Spleen (tissue), 11 donors: ENCODE measurements around the gene RIT1. TPM values are rescaled to one million over a fixed set of nuclear protein-coding genes. Genes with fewer than 3 reads are reported as not detected.

ENCODE experiments used
- DNase-seq: peaks from one replicate; pipeline ENCODE4 v3.0.0-alpha.2; 2020
- H3K27ac ChIP-seq, 8 donors: fragments of 200-600 bp; sonication (generic) in 7 of 8; 1 replicate in 4 of 8; 2 replicates in 4 of 8; pipeline versions ENCODE4 v1.5.0 to v1.8.0; 2016 to 2021; ENCODE audit warnings: inconsistent platforms in 4 of 8, mild to moderate bottlenecking in 4 of 8, moderate library complexity in 1 of 8
- H3K27me3 ChIP-seq, 7 donors: fragments of 200-600 bp; sonication (generic) in 6 of 7; replicated peaks in 1 of 7; 1 replicate in 4 of 7; 2 replicates in 3 of 7; pipeline versions ENCODE4 v1.5.0 to v1.8.0; 2016 to 2021; ENCODE audit warnings: inconsistent platforms in 3 of 7, mild to moderate bottlenecking in 1 of 7
- H3K36me3 ChIP-seq, 6 donors: fragments of 200-600 bp; sonication (generic) in 5 of 6; 1 replicate in 4 of 6; 2 replicates in 2 of 6; pipeline versions ENCODE4 v1.5.0 to v1.8.0; 2016 to 2021; ENCODE audit warnings: inconsistent platforms in 2 of 6
- H3K4me1 ChIP-seq, 6 donors: fragments of 200-600 bp; sonication (generic) in 5 of 6; 1 replicate in 3 of 6; 2 replicates in 3 of 6; pipeline versions ENCODE4 v1.5.0 to v1.8.0; 2016 to 2021; ENCODE audit warnings: inconsistent platforms in 3 of 6
- H3K4me3 ChIP-seq, 8 donors: fragments of 200-600 bp; sonication (generic) in 7 of 8; 1 replicate in 4 of 8; 2 replicates in 4 of 8; pipeline versions ENCODE4 v1.5.0 to v1.8.0; 2016 to 2021; ENCODE audit warnings: inconsistent platforms in 4 of 8, mild to moderate bottlenecking in 4 of 8, moderate library complexity in 2 of 8
- H3K9me3 ChIP-seq, 8 donors: fragments of 200-600 bp; sonication (generic) in 7 of 8; 1 replicate in 4 of 8; 2 replicates in 4 of 8; pipeline versions ENCODE4 v1.5.0 to v1.8.0; 2016 to 2021; ENCODE audit warnings: inconsistent platforms in 4 of 8
- CTCF ChIP-seq, 11 experiments: fragments of 200-600 bp in 7 of 11; fragments of 450-650 bp in 4 of 11; sonication (generic) in 4 of 11; IDR thresholded peaks in 8 of 11; conservative IDR thresholded peaks in 3 of 11; 1 replicate in 7 of 11; 2 replicates in 4 of 11; pipeline versions ENCODE4 v1.4.0 to v1.8.0; 2016 to 2021; ENCODE audit warnings: antibody characterized with exemption in 11 of 11, inconsistent platforms in 4 of 11, mild to moderate bottlenecking in 1 of 11
- POLR2A ChIP-seq, 3 donors: fragments of 450-650 bp; IDR thresholded peaks; one replicate each; pipeline ENCODE4 v1.5.1; 2017; ENCODE audit warnings: antibody characterized with exemption in 3 of 3, mild to moderate bottlenecking in 1 of 3
- POLR2AphosphoS5 ChIP-seq, 3 donors: sonication (generic); formaldehyde crosslinking; IDR thresholded peaks; one replicate each; pipeline ENCODE4 v1.5.1; 2017; ENCODE audit warnings: antibody characterized with exemption in 3 of 3
- WGBS, 5 donors: extraction: QIAGEN DNeasy Blood & Tissue Kit in 3 of 5; methylation state at CpG; one replicate each; pipeline versions ENCODE4 v1.1.5 to v1.1.7; 2013 to 2018; 5-methylcytosine and 5-hydroxymethylcytosine counted together
- intact Hi-C: fragments of 100-400 bp; cut with DNase I; formaldehyde crosslinking; loops from one replicate; pipeline ENCODE4 v1.15.0; 2023; ENCODE audit warnings: low total_unique reads
- polyA plus RNA-seq, 3 donors: library from polyadenylated mRNA; stranded (reverse); fragments of 200-250 nt; gene quantifications; one replicate each; pipeline ENCODE4 v1.2.1, GENCODE V29; 2013
- total RNA-seq, 7 donors: library from RNA; depleted of rRNA in 3 of 7; stranded (reverse); fragments of >200 nt in 3 of 7; fragmentation: NEBNext Ultra II Directional in 4 of 7; extraction: Animal tissue kit (Norgen Biotek cat#: 25700) in 4 of 7; gene quantifications; one replicate each; pipeline versions ENCODE4 v1.1.0 to v1.2.1, GENCODE V29; 2016 to 2021
- donor health status: healthy with polysubstance abuse.
- donor health status: DM: no; HTN: no; CAD: no; lungs with moderate emphysema.
- donor health status: DM: no; HTN: no; CAD: no.
- donor health status: Bipolar disorder and iron deficiency.
- donor health status: healthy.
- donor health status: DM: no; HTN: no; CAD: no.
- donor health status: DM: yes; HTN: yes; CAD: no.

RIT1 gene
- total and polyA plus RNA-seq, 10 donors, result 9.0 to 66.2 (median 51.0) TPM

GRCh38 chr1:155884982-155885381 lies 26.2 kb downstream of the RIT1 start:
- Histone ChIP-seq H3K9me3 (no peaks in the 10 kb centered on the region), H3K36me3 (peaks cover 0 to 29% (median 2%) of the 10 kb centered on the region in 6 donors), H3K4me1 (no peaks in the 10 kb centered on the region), H3K27ac (no peak overlapping the region), H3K4me3 (no peak overlapping the region), H3K27me3 (no peaks in the 10 kb centered on the region)
- intact Hi-C loops, result no loop called here
- no peak for TF ChIP-seq POLR2AphosphoS5 (IDR thresholded peaks at IDR 0.05)
- no peak for TF ChIP-seq POLR2A (IDR thresholded peaks at IDR 0.05)
- TF ChIP-seq CTCF (IDR thresholded peaks at IDR 0.05 in 8 of 11, conservative IDR thresholded peaks at IDR 0.05 in 3 of 11), result no peak
- DNase-seq, result no peak

- TF ChIP-seq POLR2A (IDR thresholded peaks at IDR 0.05) (no peak), CTCF (IDR thresholded peaks at IDR 0.05 in 8 of 11, conservative IDR thresholded peaks at IDR 0.05 in 3 of 11) (no peak), POLR2AphosphoS5 (IDR thresholded peaks at IDR 0.05) (no peak)
- DNase-seq, result no peak
- intact Hi-C loops, result no loop called here
- WGBS, 5 donors, result 79 to 87% (median 83%) methylated on average over 9 of the region's 9 CpGs
- Histone ChIP-seq H3K27me3 (no peaks in the 10 kb centered on the region), H3K27ac (no peak overlapping the region), H3K36me3 (peaks cover 0 to 29% (median 2%) of the 10 kb centered on the region in 6 donors), H3K4me1 (no peaks in the 10 kb centered on the region), H3K9me3 (no peaks in the 10 kb centered on the region), H3K4me3 (no peak overlapping the region)
These were observed 26.9 kb downstream of the RIT1 start for GRCh38 chr1:155884031-155884960.

- Histone ChIP-seq H3K36me3 (peaks cover 0 to 29% (median 2%) of the 10 kb centered on the region in 6 donors), H3K27me3 (no peaks in the 10 kb centered on the region), H3K4me3 (no peak overlapping the region), H3K4me1 (no peaks in the 10 kb centered on the region), H3K9me3 (no peaks in the 10 kb centered on the region), H3K27ac (no peak overlapping the region)
- 78 to 90% (median 85%) methylated on average over 2 of the region's 2 CpGs for WGBS, 5 donors
- TF ChIP-seq POLR2A (IDR thresholded peaks at IDR 0.05) (no peak), POLR2AphosphoS5 (IDR thresholded peaks at IDR 0.05) (no peak), CTCF (IDR thresholded peaks at IDR 0.05 in 8 of 11, conservative IDR thresholded peaks at IDR 0.05 in 3 of 11) (no peak)
- no peak for DNase-seq
- intact Hi-C loops, result no loop called here
These were observed 28.4 kb downstream of the RIT1 start for GRCh38 chr1:155882766-155883165.

- Histone ChIP-seq H3K27ac (no peak overlapping the region), H3K4me3 (no peak overlapping the region), H3K9me3 (no peaks in the 10 kb centered on the region), H3K4me1 (no peaks in the 10 kb centered on the region), H3K27me3 (no peaks in the 10 kb centered on the region), H3K36me3 (peaks cover 0 to 29% (median 2%) of the 10 kb centered on the region in 6 donors)
- no peak for TF ChIP-seq POLR2A (IDR thresholded peaks at IDR 0.05)
- DNase-seq, result no peak
- intact Hi-C loops, result no loop called here
These were observed 28.9 kb downstream of the RIT1 start for GRCh38 chr1:155882235-155882634.
